IPS-20b (cell line): ENCODE measurements around the gene PRPF40B.

ENCODE experiments used
- H3K27ac ChIP-seq: one replicate; pipeline ENCODE4 v1.5.1; 2013; ENCODE audit warnings: low read length
- H3K27me3 ChIP-seq: 2 replicates; pipeline ENCODE4 v1.6.1; 2013; ENCODE audit warnings: mild to moderate bottlenecking, low read length, inconsistent platforms; ENCODE audit not compliant: insufficient read depth
- H3K36me3 ChIP-seq: 2 replicates; pipeline ENCODE4 v1.6.1; 2013; ENCODE audit warnings: low read depth, mild to moderate bottlenecking, inconsistent platforms, low read length, moderate library complexity; ENCODE audit not compliant: insufficient read depth
- H3K4me1 ChIP-seq: 2 replicates; pipeline ENCODE4 v1.6.1; 2013; ENCODE audit warnings: mild to moderate bottlenecking, control low read depth, inconsistent platforms, low read length, moderate library complexity; ENCODE audit not compliant: insufficient read depth
- H3K4me3 ChIP-seq: 2 replicates; pipeline ENCODE4 v1.5.1; 2013; ENCODE audit warnings: mild to moderate bottlenecking, low read length, inconsistent platforms
- H3K9ac ChIP-seq: 2 replicates; pipeline ENCODE4 v1.6.1; 2013; ENCODE audit warnings: low read depth, mild to moderate bottlenecking, inconsistent platforms, low read length, moderate library complexity
- H3K9me3 ChIP-seq: 2 replicates; pipeline ENCODE4 v1.6.1; 2013; ENCODE audit warnings: mild to moderate bottlenecking, low read depth, low read length, inconsistent platforms; ENCODE audit not compliant: insufficient read depth

PRPF40B gene

DNA sequence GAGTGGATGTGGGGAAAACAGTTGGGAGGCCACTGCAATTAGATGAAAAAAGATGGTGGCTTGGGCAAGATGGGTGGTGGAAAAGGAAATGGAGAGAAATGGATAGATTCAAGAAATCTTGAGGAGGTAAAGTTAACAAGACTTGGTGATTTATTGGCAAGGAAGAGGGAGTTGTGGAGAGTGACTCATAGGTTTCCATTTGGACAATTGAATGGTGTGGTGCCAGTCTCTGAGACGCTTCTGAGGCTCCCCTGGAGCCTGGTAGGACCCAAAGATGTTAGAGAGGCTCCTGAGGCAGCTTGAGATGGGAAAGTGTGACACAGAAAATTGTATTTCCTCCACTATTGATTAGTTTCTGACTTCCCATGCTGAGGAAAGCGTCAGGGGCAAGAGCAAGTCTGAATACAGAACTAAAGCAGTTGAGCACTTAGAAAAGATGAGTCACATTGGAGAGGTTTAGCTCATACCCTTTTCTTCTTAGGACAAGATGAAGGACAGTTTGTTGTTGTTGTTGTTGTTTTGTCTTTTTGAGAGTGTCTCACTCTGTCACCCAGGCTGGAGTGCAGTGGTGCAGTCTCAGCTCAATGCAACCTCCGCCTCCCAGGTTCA lies 4.5 kb downstream of the PRPF40B start:
- peaks cover 8% of the 10 kb centered on the region; the same call in 1 of the 2 replicates for H3K36me3 ChIP-seq
- no peaks in the 10 kb centered on the region; the same call in 1 of the 2 replicates for H3K4me1 ChIP-seq
- no peaks in the 10 kb centered on the region for H3K9me3 ChIP-seq
- H3K27ac ChIP-seq, result no peak overlapping the region
- no peak overlapping the region for H3K9ac ChIP-seq
- H3K27me3 ChIP-seq, result no peaks in the 10 kb centered on the region
- no peak overlapping the region for H3K4me3 ChIP-seq

DNA sequence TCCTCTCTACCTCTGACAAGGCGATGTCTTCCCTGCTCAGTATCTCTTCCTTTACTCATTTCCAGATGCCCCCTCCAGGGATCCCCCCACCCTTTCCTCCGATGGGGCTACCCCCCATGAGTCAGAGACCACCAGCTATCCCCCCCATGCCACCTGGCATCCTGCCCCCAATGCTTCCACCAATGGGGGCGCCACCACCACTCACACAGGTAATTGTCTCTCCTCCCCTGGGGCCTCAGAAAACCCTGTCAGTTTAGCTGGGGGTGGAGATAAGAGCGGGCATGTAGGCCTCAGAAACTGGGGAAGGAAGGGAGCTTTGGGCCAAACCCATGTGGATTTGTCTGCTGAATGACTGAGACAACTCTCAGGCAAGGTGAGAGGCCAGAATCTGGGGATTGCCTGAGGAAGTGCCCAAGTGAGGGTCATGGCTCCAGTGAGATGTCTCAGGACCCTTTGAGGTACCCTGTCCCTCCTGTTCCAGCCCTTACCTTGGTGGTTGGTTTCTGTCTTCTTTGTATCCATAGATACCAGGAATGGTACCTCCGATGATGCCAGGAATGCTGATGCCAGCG lies 8.1 kb downstream of the PRPF40B start:
- no peaks in the 10 kb centered on the region for H3K27me3 ChIP-seq
- H3K36me3 ChIP-seq, result peaks cover 8% of the 10 kb centered on the region
- no peak overlapping the region for H3K9ac ChIP-seq
- no peak overlapping the region for H3K4me3 ChIP-seq
- H3K9me3 ChIP-seq, result no peaks in the 10 kb centered on the region
- no peak overlapping the region for H3K27ac ChIP-seq
- H3K4me1 ChIP-seq, result no peaks in the 10 kb centered on the region

DNA sequence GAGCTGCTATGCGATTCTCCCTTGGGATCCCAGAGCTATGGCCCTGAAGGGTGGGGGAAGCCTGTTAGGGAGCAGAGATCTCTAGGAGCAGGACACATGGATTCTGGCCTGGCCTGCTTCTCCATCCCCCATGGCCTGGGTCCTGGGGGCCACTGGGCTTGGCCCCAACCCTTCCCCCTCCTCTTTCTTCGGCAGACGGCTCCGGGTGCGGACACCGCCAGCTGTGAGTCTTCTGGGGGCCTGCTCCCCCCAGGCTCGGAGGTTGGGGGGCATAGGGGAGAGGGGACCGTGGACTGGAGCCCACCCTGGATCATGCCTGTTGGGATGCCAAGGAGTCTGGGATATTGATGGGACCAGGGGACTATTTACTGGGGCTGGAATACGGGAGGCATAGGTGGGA lies 9.0 kb downstream of the PRPF40B start:
- peaks cover 8% of the 10 kb centered on the region for H3K36me3 ChIP-seq
- peaks cover 5% of the 10 kb centered on the region; the same call in 1 of the 2 replicates for H3K4me1 ChIP-seq
- H3K27ac ChIP-seq, result no peak overlapping the region
- no peak overlapping the region for H3K4me3 ChIP-seq
- H3K27me3 ChIP-seq, result no peaks in the 10 kb centered on the region
- no peak overlapping the region for H3K9ac ChIP-seq
- H3K9me3 ChIP-seq, result no peaks in the 10 kb centered on the region

DNA sequence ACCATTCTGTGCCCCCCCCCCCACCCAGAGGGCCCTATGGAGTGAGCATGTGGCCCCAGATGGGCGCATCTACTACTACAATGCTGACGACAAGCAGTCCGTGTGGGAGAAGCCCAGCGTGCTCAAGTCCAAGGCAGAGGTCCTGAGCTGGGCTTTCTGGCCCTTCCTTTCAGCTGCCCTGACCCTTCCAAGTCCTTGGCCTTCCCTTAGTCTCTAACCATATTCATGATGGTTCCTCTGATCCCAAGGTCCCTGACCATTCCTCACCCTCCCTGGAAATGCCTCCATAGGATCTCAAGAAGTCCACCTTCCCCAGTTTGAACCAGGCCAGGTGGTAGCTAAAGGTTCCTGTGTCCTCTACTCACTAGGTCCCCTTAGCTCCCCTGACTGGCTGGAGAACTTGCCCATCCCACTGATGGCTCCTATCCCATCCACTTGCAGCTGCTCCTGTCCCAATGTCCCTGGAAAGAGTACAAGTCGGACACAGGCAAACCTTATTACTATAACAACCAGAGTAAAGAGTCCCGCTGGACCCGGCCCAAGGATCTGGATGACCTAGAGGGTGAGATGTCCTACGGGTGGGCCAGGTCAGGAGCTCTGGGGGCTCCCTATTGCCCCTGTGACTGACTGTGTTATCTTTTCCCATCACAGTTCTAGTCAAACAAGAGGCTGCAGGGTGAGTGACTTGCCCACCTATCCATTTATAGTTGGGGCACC lies 9.8 kb downstream of the PRPF40B start:
- Histone ChIP-seq H3K9me3 (no peaks in the 10 kb centered on the region), H3K4me1 (peaks cover 7% of the 10 kb centered on the region), H3K4me3 (no peak overlapping the region), H3K27ac (no peak overlapping the region), H3K9ac (no peak overlapping the region), H3K36me3 (peaks cover 13% of the 10 kb centered on the region), H3K27me3 (no peaks in the 10 kb centered on the region)

DNA sequence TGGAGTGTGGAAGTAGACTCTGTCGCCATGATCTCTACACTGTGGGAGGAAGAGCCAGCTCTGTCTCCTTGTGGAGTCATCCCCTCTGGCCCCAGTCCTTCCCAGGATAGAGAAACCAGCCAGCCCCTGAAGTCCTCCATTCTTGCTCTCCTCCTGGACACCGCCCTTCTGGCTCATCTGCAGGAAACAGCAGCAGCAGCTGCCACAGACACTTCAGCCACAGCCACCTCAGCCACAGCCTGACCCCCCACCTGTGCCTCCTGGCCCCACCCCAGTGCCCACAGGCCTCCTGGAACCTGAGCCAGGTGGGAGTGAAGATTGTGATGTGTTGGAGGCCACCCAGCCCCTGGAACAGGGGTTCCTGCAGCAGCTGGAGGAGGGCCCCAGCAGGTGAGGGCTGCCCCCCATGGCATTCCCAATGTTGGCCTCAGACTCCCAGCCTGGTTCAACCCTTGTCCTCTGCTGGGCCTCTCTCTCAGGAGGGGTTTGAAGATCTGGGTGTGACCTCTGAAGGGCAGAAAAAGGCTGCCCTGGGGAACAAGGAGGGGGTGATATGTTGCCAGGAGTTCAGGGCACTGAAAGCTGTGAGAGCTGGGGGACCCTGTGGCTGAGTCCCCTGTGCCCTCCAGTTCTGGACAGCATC lies 10.5 kb downstream of the PRPF40B start:
- Histone ChIP-seq H3K9ac (no peak overlapping the region), H3K27me3 (no peaks in the 10 kb centered on the region), H3K27ac (no peak overlapping the region), H3K36me3 (peaks cover 19% of the 10 kb centered on the region), H3K4me3 (no peak overlapping the region), H3K9me3 (no peaks in the 10 kb centered on the region), H3K4me1 (peaks cover 7% of the 10 kb centered on the region)

DNA sequence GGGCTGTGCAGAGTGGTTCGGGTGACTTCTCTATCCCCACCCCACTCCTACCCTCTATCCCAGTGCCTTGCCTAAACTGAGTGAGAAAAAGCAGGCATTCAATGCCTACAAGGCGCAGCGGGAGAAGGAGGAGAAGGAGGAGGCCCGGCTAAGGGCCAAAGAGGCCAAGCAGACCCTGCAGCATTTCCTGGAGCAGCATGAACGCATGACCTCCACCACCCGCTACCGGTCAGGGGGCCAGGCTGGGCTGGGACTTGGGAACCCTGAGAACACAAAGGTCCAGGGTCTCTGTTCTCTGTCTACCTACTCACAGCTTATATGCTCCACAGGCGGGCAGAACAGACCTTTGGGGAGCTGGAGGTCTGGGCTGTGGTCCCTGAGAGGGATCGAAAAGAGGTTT lies 11.7 kb downstream of the PRPF40B start:
- H3K36me3 ChIP-seq, result peaks cover 19% of the 10 kb centered on the region
- no peak overlapping the region for H3K27ac ChIP-seq
- H3K4me1 ChIP-seq, result peaks cover 7% of the 10 kb centered on the region
- no peaks in the 10 kb centered on the region for H3K9me3 ChIP-seq
- H3K9ac ChIP-seq, result no peak overlapping the region
- H3K4me3 ChIP-seq, result no peak overlapping the region
- no peaks in the 10 kb centered on the region for H3K27me3 ChIP-seq

DNA sequence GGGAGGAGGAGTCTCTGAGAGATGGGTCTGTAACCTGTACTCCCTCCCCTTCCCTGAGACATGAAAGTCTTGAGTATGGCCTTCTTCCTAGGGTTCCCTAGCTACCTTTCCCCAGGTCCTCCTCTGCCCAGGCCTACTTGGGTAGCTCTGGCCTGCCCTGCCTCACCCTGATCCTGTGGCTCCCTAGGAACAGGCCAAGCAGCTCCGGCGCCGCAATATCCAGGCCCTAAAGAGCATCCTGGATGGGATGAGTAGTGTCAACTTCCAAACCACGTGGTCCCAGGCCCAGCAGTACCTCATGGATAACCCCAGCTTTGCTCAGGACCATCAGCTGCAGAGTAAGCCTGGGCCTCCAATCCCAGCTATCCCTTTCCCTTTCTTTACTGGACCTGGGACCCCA lies 12.3 kb downstream of the PRPF40B start:
- Histone ChIP-seq H3K36me3 (peaks cover 19% of the 10 kb centered on the region), H3K27me3 (no peaks in the 10 kb centered on the region), H3K9ac (no peak overlapping the region), H3K4me3 (no peak overlapping the region), H3K4me1 (peaks cover 7% of the 10 kb centered on the region), H3K27ac (no peak overlapping the region), H3K9me3 (no peaks in the 10 kb centered on the region)

DNA sequence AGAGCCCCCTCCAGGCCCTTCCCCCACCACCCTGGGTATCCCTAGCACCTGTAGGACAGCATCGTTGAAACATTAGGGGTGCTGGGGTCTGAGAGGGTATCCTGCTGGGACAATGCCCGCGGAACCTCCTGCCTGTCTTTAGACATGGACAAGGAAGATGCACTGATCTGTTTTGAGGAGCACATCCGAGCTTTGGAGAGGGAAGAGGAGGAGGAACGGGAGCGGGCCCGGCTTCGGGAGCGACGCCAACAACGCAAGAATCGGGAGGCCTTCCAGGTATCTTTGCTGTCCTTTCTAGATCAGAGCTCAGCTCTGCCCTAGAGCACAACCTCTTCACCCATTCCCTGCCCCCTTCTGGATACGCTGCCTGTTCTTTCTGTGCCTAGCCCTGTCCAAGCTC lies 13.2 kb downstream of the PRPF40B start:
- Histone ChIP-seq H3K4me3 (no peak overlapping the region), H3K27me3 (no peaks in the 10 kb centered on the region), H3K36me3 (peaks cover 17% of the 10 kb centered on the region), H3K4me1 (peaks cover 7% of the 10 kb centered on the region), H3K9me3 (no peaks in the 10 kb centered on the region), H3K27ac (no peak overlapping the region), H3K9ac (no peak overlapping the region)

DNA sequence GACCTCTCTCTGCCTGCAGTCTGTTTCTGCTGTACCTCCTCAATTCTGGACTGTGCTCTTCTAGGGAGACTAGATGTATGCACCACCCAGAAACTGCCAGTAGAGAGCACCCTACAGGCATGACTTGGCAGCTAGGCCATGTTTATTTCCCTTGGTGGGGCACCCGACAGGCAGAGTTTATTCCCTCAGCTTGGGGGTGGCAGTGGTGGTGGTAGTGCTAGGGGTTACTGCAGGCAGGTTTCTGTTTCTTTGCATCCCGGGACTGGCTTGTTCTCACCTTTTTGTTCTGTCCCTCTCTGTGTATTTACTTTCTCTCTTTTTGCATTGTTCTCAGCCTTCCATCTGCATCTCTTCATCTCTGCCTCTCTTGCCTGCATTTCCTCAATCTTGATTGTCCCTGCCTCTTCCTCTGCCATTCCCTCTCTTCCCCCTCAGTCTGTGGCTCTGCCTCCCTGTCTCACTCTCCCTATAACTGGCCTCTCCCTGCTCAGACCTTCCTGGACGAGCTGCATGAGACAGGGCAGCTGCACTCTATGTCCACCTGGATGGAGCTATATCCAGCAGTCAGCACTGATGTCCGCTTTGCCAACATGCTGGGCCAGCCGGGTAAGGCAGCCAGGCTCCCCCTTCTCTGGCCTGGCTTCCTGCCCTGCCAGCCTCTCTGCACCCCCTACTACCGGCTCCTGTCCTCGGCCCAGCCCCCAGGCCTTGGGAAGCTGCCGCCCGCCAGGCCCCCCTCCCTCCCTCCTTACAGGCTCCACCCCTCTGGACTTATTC lies 13.8 kb downstream of the PRPF40B start:
- Histone ChIP-seq H3K27ac (peak overlapping the region; percentile 82), H3K36me3 (peaks cover 11% of the 10 kb centered on the region), H3K9me3 (no peaks in the 10 kb centered on the region), H3K9ac (peak overlapping the region; percentile 67; the same call in 1 of the 2 replicates), H3K4me3 (peak overlapping the region; percentile 28; the same call in 1 of the 2 replicates), H3K27me3 (no peaks in the 10 kb centered on the region), H3K4me1 (peaks cover 7% of the 10 kb centered on the region)

DNA sequence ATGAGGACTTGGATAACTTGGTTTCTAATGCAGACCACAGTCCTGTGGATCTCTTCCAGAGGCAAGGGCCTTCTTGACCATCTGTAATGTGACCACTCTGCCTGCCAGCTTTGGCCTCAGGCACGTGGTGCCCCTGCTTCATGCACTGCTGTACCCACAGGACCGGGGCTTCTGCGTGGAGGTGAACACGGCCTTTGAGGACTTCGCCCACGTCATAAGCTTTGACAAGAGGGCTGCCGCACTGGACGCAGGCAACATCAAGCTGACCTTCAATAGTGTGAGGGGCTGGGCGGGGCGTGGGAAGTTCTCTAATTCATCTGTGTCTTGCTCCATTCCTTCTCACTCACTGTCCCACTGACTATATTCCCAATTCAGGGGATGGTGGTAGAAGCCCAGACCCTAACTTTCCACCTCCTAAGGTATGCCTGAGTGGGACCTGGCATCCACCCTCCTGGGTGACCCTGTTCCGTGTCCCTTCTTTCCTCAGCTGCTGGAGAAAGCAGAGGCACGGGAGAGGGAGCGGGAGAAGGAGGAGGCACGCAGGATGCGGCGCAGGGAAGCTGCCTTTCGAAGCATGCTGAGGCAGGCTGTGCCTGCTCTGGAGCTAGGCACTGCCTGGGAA lies 18.5 kb downstream of the PRPF40B start:
- H3K9me3 ChIP-seq, result no peaks in the 10 kb centered on the region
- H3K4me3 ChIP-seq, result no peak overlapping the region
- no peak overlapping the region for H3K9ac ChIP-seq
- no peak overlapping the region for H3K27ac ChIP-seq
- peaks cover 51% of the 10 kb centered on the region for H3K36me3 ChIP-seq
- peaks cover 7% of the 10 kb centered on the region for H3K4me1 ChIP-seq
- no peaks in the 10 kb centered on the region for H3K27me3 ChIP-seq

DNA sequence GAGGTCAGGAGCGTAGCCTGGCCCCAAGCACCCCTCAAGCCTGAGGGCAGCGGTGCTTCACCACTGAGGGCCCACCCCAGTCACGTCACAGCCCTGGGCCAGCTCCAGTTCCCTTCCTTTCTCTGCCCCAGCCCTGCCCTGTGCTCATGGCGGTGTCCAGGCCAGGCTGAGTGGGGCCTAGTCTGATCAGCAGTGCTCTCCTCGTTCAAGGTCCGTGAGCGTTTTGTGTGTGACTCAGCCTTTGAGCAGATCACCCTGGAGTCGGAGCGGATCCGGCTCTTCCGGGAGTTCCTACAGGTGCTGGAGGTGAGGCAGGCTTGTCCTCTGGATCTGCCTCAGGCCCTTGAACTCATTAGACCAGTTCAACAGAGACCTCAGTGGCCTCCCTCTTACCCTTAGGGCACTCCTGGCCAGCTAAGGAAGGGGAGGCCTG lies 19.0 kb downstream of the PRPF40B start:
- Histone ChIP-seq H3K9me3 (no peaks in the 10 kb centered on the region), H3K4me1 (peaks cover 2% of the 10 kb centered on the region), H3K27ac (no peak overlapping the region), H3K4me3 (no peak overlapping the region), H3K36me3 (peaks cover 56% of the 10 kb centered on the region), H3K27me3 (no peaks in the 10 kb centered on the region), H3K9ac (no peak overlapping the region)
